GF-D8 (cell line): ENCODE measurements around the gene PMCH.
A peak's percentile ranks its signal among the peaks of the same experiment; 100 is the strongest.
"Not testable (repeated sequence)": the region's sequence is repeated elsewhere in the genome, so short reads cannot be mapped to it uniquely, and the experiment has no call there.

Experiments
- DNase-seq: peaks from one replicate; lab custom pipeline; 2025; lab: John Stamatoyannopoulos, UW

PMCH gene, protein sequence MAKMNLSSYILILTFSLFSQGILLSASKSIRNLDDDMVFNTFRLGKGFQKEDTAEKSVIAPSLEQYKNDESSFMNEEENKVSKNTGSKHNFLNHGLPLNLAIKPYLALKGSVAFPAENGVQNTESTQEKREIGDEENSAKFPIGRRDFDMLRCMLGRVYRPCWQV

GRCh38 chr12:102197789-102198188 lies at the start of gene PMCH:
TSS of gene PMCH (minus strand) at chr12:102197833. CDS start at chr12:102197770, 63 bp downstream.
- DNase-seq = no peak

- DNase-seq = not testable (repeated sequence)
These were observed 43.2 kb upstream of the PMCH start for GRCh38 chr12:102240859-102241258.

DNA sequence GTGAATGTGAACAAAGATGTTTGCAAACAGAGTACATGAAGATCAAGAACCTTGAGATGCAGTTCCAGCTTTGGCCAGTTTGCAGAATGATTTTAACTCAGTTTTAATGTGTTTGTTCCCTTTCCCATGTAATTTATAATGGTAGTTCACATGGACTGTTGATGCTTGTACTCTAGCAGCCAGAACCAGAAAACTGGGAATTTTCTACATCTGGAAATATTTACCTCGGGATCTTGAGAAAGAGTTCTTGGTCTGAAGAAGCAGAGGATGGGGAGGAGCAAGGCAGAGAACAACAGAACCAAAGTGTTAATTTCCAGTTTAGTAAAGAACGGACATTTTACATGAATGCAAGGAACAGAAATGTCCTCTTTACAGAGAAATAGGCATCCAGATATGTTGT lies 37.0 kb upstream of the PMCH start:
- DNase-seq = no peak

GRCh38 chr12:102232446-102232845 lies 34.8 kb upstream of the PMCH start:
- no peak for DNase-seq

GRCh38 chr12:102232036-102232435 lies 34.4 kb upstream of the PMCH start:
- DNase-seq = no peak

DNA sequence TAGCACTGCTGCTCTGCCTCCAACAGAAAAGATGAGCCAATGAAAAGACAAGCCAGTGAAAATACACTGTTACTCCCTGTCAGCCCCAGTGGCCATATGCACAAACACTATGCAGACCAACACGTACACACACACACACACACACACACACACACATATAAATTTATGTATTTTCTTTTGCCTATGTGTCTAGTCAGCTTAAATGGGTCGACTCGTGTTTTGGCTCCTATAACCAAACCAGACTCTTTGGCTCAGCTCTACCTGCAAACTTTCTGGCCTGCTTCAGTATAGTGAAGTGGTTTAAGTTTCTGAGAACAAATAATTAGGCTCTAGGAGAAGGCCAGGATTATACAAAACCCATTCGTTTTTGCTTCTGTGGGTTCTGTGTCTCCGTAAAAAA lies 30.3 kb upstream of the PMCH start:
- DNase-seq = no peak

DNA sequence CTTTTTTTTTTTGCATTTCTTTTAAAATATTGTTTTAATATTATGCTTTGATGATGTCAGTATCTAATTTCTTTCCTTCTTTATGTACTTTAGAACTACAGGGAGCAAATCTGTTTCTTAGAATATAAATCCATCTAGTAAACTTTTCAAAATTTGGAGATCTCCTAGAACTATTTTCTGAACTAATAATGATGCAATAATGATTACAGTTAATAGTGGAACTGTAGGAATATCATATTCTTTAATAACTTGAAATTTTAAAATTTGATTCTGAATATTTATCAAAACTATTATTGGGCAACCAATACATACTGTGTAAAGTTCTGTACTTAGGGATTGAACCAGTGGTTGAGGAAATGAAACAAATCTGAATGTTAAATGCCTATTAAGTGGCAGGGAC lies 23.1 kb upstream of the PMCH start:
- DNase-seq = no peak

- DNase-seq = no peak
These were observed 18.5 kb upstream of the PMCH start for GRCh38 chr12:102215992-102216691.

GRCh38 chr12:102204025-102204424 lies 6.4 kb upstream of the PMCH start:
- DNase-seq = no peak

DNA sequence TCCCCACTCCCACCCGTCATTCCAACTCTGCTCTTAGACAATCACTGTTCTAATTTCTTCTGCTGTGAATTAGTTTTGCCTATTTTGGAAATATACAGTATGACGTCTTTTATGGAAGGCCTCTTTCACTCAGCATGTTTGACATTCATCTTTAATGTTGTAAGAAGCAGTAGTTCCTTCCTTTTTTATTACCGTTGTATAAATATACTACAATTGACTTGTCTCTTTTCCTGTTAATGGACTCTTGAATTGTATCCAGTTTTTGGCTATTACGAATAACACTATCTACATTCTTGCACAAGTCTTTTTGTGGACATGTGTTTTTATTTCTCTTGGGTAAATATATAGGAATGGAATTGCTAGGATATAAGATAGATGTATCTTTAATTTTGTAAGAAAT lies 4.9 kb upstream of the PMCH start:
- DNase-seq = no peak

GRCh38 chr12:102201436-102202061 lies 3.9 kb upstream of the PMCH start:
- no peak for DNase-seq

- no peak for DNase-seq
These were observed 1.8 kb downstream of the PMCH start for GRCh38 chr12:102195826-102196225.

DNA sequence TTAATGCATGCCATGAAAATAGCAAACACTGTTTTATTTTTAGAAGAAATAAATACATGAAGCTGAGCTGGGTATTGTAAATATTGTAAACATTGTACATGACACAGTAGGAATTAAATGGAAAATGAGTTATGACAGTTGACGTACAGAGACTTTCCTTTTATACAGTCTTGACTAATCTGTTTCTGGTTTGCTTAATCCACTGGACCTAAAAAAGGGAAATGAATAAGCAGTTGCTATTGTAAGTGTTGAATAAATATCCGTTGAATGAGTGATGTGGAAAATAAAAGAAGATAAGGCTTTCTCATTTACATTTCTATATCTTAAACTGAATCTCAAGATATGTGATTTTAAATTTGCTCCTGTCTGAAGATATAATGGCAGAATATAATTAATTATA lies 15.0 kb downstream of the PMCH start:
- peak; percentile 70 for DNase-seq

DNA sequence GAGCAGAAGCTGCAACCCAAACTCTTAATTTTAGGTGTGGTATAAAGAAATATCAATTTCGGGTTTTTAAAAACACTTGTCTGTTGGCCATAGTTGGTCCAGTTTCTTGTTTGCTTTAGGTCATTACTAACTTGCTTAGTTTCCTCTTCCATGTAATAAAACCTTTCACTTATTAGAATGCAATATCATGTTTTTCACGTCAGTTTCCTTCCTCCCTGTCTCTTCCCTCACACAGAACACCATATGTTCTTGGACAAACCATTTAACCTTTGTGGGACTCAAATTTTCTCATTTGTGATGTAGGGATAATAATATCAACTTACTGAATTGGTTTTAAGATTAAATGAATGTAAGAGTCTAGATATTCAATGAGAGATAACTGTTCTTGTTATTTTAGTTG lies 22.9 kb downstream of the PMCH start:
- no peak for DNase-seq

DNA sequence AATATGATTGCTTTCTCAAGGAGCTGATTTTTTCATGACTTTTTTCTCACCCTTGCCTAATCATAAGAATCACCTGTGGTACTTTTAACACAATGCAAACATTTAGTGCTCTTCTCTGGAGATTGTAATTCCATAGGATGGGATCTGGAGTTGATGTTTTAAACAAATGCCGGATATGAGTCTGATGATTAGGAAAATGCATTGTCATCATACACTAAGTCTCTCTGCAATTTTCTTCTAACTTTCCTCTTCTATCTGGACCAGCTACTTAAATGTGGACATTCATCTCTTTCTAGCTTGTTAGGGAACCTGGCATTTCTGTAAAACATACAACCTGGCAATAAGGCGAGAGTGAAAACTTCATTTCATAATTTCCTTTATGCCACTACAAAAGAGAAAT lies 23.5 kb downstream of the PMCH start:
- no peak for DNase-seq

- DNase-seq = no peak
These were observed 25.2 kb downstream of the PMCH start for GRCh38 chr12:102172436-102172835.

DNA sequence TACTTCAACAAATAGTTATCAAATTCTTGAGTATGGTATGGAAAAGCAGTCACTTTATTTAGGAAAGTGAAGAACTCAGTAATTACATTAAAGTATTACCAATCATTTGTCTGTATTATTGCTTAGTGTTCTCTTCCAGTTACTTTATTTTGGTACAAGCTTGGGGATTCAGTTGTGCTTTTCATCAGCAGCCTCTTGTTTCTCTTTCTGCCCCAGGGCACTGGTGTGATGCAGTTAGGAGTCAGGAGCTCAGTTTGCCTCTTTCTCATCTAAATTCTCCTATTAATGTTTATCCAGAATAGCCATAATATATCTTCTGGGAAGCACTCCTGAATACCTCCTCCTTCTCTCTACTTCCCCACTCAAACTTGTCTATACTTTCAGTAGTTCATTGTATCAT lies 25.7 kb downstream of the PMCH start:
- DNase-seq = no peak

GRCh38 chr12:102169922-102170621 lies 27.6 kb downstream of the PMCH start:
- DNase-seq = no peak

DNA sequence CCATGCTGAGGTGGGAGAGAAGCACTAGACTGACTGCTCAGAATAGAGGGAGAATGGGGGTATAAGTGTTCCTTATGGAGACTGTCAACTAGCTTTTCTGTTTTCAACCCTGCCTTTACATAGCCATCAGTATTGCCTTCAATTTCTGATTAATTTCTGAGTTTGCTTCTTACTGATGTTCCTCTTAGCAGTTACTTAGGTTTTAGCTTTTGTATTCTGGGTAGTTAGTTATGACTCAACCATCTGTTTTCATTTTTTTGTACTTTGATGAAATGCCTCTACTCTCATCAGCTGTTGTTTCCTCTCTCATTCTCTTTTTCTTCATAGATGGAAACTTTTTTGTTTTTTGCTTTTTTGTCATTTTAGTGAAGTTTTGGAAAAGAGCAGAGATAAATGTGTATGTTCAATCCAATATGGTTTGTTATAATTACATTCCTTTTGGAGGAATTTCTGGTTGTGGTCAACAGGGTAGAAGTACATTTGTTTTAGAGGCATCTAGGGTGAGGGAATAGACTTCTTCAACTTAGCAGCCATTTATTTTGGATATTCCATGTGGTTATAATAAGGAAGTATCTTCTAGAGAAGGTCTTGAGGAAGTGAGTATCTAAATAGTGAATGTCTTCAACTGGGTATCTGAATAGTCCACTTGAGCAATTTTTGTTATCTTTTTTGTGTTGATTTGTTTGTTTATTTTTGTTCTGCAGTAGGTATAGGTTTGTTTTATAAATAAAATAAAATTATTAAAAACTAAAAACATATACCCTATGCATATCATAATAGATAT lies 29.6 kb downstream of the PMCH start:
- no peak for DNase-seq

DNA sequence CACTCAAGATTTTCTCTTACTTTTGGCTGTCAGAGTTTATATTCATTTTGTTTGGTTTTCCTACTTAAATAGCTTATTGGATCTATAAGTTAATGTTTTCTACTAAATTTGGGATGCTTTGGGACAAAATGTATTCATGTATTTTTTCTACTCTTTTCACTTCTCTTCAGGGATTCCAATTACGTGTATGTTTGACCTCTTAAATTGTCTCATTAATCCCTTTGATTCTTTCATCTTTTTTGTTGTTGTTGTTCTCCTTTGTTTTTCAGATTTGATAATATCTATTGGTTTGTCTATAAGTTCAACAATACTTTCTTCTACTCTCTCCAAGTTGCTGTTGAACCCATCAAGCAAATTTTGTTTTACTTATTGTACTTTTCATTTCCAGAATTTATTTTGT lies 34.2 kb downstream of the PMCH start:
- DNase-seq = no peak

DNA sequence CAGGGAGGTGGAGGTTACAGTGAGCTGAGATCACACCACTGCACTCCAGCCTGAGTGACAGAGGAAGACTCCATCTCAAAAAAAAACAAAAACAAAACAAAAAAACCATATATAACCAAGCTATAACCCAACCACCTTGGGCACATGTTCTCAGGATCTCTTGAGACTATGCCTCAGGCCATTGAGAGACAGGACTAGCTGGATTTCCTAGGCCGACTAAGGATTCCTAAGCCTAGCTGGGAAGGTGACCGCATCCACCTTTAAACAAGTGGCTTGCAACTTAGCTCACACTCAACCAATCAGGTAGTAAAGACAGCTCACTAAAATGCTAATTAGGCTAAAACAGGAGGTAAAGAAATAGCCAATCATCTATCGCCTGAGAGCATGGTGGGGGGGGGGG lies 42.4 kb downstream of the PMCH start:
- DNase-seq = not testable (repeated sequence)

- not testable (repeated sequence) for DNase-seq
These were observed 50.5 kb downstream of the PMCH start for GRCh38 chr12:102147062-102147587.
